ENCODE data around the gene FYN.

GRCh38 chr6:111709201-111709600 lies 164.1 kb downstream of the FYN start:
- no peak for TF ChIP-seq EZH2 (IDR thresholded peaks at IDR 0.05; ENCODE audit: insufficient read depth, poor library complexity, severe bottlenecking)
- TF ChIP-seq EZH2phosphoT487 (IDR thresholded peaks at IDR 0.05; ENCODE audit: insufficient read depth, low read depth) = no peak
